Heart left ventricle (tissue), 13 donors: ENCODE results near the gene FOXJ3.

ENCODE experiments used
- CTCF ChIP-seq, 12 donors: fragments of 200-600 bp; sonication (generic) in 4 of 12; IDR thresholded peaks; one replicate each; pipeline versions ENCODE4 v1.5.0 to v1.8.0; 2018 to 2022; ENCODE audit warnings: antibody characterized with exemption in 12 of 12, mild to moderate bottlenecking in 5 of 12
- POLR2A ChIP-seq, 2 donors: fragments of 450-650 bp; IDR thresholded peaks; one replicate each; pipeline ENCODE4 v1.6.1; 2017; ENCODE audit warnings: antibody characterized with exemption in 2 of 2, mild to moderate bottlenecking in 2 of 2, moderate library complexity in 2 of 2
- donor health status: ischemic (EF 13 %, LVEDD 7.1; RV severe dilation, severe dysfunction).
- donor health status: DM: no; HTN: yes; CAD: no.
- donor health status: DM: no; HTN: no; CAD: no.
- donor health status: ischemic (EF 25% LVEDD 6.9; RV normal size, moderate dysfunction).
- donor health status: ischemic (EF 25% LVEDD 5.7; RV mildly dilated, moderate dysfunction).
- donor health status: ischemic (EF 35%, LVEDD 5.7; RV mildly dilated, moderate dysfunction).
- donor health status: nonischemic (EF 11% LVEDD 7.7; RV severe dilation, severe dysfunction).
- donor health status: DM: yes; HTN: yes; CAD: no.
- donor health status: PGD.
- donor health status: ischemic (EF 29% LVEDD 5.4; RV normal size, mild dysfunction).
- donor health status: nonischemic (EF 23%, LVEDD 6.1; RV moderate dilation, normal function).

- no peak for TF ChIP-seq POLR2A (IDR thresholded peaks at IDR 0.05)
- no peak for TF ChIP-seq CTCF (IDR thresholded peaks at IDR 0.05)
Measured at GRCh38 chr1:42340901-42341300, 5.9 kb upstream of the FOXJ3 start.
